ENCODE results near the gene ATF2. TPM values are rescaled to one million over a fixed set of nuclear protein-coding genes. Genes with fewer than 3 reads are reported as not detected.

The ATF2 gene
- total and polyA plus RNA-seq, 2 of the 8 experiments (the other 6 are each of a cell fraction or from before 2014, with no cell fraction given), result 31.2 to 46.5 TPM

DNA sequence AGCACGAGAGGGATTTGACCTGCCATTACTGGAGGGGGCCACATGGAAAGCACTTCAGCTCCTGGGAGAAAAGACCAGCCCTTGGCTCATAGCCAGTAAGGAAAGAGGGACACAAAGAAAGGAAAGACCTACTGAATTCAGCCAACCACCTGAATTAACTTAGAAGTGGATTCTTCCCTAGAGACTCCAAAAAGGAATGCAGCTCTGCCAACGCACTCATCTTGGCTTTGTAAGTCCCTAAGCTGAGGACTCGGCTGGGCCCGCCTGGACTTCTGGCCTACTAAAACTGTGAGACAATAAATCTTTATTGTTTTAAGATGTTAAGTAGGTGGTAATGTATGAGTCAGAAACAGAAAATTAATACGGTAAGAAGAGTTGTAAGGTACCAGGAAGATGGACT, 11.5 kb downstream of the ATF2 start:
- FAIRE-seq (no peak), DNase-seq (ENCODE audit: low read depth in 1 of 2, low spot score in 2 of 2) (no peak)
- Histone ChIP-seq H3K14ac (ENCODE audit: insufficient read length) (no peak overlapping the region), H2BK12ac (ENCODE audit: low read depth, low read length) (no peak overlapping the region), H4K91ac (replicated peaks; ENCODE audit: insufficient read length, low read length) (no peak overlapping the region), H3K4ac (replicated peaks; ENCODE audit: insufficient read length, low read depth, low read length) (no peak overlapping the region), H2AK5ac (ENCODE audit: low read depth, low read length) (no peak overlapping the region), H4K20me1 (replicated peaks in 1 of 2; ENCODE audit: control insufficient read depth in 1 of 2, insufficient read depth in 2 of 2, low read length in 2 of 2) (peaks cover 4 to 10% of the 10 kb centered on the region in 2 experiments), H3K4me1 (replicated peaks in 1 of 4; ENCODE audit: control insufficient read depth in 3 of 4, insufficient read depth in 4 of 4, low read length in 3 of 4) (peaks cover 0 to 4% (median 0%) of the 10 kb centered on the region in 4 experiments; a peak in 1 of 7 replicates), H3K18ac (ENCODE audit: extremely low read depth, low read length) (no peak overlapping the region), H3K4me3 (ENCODE audit: extremely low read depth in 1 of 4, insufficient read depth in 2 of 4, low read depth in 3 of 4, low read length in 4 of 4) (no peak overlapping the region), H3K36me3 (ENCODE audit: control insufficient read depth in 2 of 4, insufficient read depth in 4 of 4, low read length in 3 of 4) (peaks cover 0 to 4% (median 0%) of the 10 kb centered on the region in 4 experiments; a peak in 1 of 8 replicates), H2AFZ (ENCODE audit: low read length) (no peak overlapping the region), H3K27ac (ENCODE audit: low read depth, low read length) (0 out of 2 replicates have a peak overlapping the region, but pooled peaks have one; percentile 12), H3K27me3 (replicated peaks in 1 of 4; ENCODE audit: control insufficient read depth in 3 of 4, extremely low read depth in 1 of 4, insufficient read depth in 3 of 4, low read length in 3 of 4) (no peaks in the 10 kb centered on the region), H3K9me3 (ENCODE audit: insufficient read depth in 2 of 2, low read depth in 1 of 2, low read length in 1 of 2) (no peaks in the 10 kb centered on the region), H3K56ac (replicated peaks; ENCODE audit: insufficient read length, low read depth, low read length) (no peak overlapping the region), H3K23ac (ENCODE audit: insufficient read length) (no peak overlapping the region), H2BK20ac (ENCODE audit: low read length) (no peak overlapping the region), H3K23me2 (ENCODE audit: low read depth, low read length) (no peaks in the 10 kb centered on the region), H2BK5ac (ENCODE audit: low read depth, low read length) (no peak overlapping the region), H4K5ac (ENCODE audit: insufficient read length, low read depth, low read length) (no peak overlapping the region), H3K79me1 (ENCODE audit: low read depth, low read length) (peaks cover 6% of the 10 kb centered on the region; the same call in 1 of the 2 replicates), H2BK120ac (replicated peaks; ENCODE audit: low read depth, low read length) (no peak overlapping the region), H3K9ac (replicated peaks in 1 of 4; ENCODE audit: extremely low read depth in 1 of 4, low read depth in 3 of 4, low read length in 3 of 4) (no peak overlapping the region), H3K4me2 (ENCODE audit: insufficient read depth in 1 of 2, low read depth in 2 of 2, low read length in 2 of 2) (no peak overlapping the region; a peak in 1 of 4 replicates), H3K79me2 (ENCODE audit: control insufficient read depth in 1 of 2, insufficient read depth in 2 of 2, low read length in 2 of 2) (peaks cover 23 to 94% of the 10 kb centered on the region in 2 experiments), H2BK15ac (ENCODE audit: low read length) (no peak overlapping the region), H4K8ac (ENCODE audit: extremely low read depth, insufficient read depth, low read length) (no peak overlapping the region)
- TF ChIP-seq CHD1 (IDR thresholded peaks at IDR 0.05; ENCODE audit: low read depth, low read length) (no peak), RFX5 (IDR thresholded peaks at IDR 0.05; ENCODE audit: borderline replicate concordance, low read depth, low read length) (no peak)
- TF ChIP-seq, protein P1, sequence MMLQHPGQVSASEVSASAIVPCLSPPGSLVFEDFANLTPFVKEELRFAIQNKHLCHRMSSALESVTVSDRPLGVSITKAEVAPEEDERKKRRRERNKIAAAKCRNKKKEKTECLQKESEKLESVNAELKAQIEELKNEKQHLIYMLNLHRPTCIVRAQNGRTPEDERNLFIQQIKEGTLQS (IDR thresholded peaks at IDR 0.05; ENCODE audit: insufficient read depth, low read depth, low read length), result no peak
- ChIA-PET POLR2A (ENCODE audit: partially characterized antibody) (interaction anchor here (0.7 to 1.6 kb wide), 3 partner anchors 11 to 151 kb away, joined by 3 to 4 read pairs (median 3); no protein-coding TSS in a partner anchor), CTCF (ENCODE audit: partially characterized antibody) (interaction anchor here (0.7 kb wide), 1 partner anchor 9 kb away, joined by 3 read pairs; no protein-coding TSS in a partner anchor)
- 90% methylated on average over 5 of the region's 5 CpGs; no CpG with 5 or more reads in 1 of the 2 experiments for WGBS, 2 experiments (ENCODE audit: extremely low coverage in 1 of 2, insufficient coverage in 1 of 2, insufficient read length in 1 of 2, insufficient replicate concordance in 2 of 2, low coverage in 1 of 2, low lambda C conversion rate in 2 of 2, missing lambda C conversion rate in 1 of 2)
